Measurements from ENCODE around the gene GLRX.

DNA sequence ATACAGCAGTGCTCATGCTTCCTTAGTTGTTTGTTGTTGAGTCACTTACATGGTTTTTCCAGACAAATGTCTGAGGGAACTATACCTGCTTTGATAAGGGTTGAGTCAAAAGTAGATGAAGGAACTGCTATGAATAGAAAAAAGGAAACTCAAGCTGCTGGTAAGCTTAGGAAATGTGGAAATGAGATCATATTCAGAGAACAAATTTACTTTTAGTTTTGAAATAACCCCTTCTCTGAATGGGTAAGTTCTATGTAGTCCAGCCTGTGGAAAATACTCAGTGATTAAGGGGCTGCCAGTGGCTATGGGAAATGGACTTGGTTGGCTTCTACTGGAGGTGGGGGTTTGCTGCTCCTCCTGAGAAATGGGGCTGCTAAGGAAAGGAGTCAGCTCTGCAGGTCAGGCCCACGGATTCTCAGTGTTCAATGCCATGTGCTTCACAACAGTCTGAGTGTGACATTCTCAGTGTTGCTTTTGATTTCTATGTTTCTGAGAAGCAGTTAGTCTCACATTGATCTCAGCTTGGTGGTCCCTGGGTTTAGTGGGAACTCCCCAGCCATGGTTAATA is 47.7 kb upstream of the GLRX start:
- TF ChIP-seq, protein P1, sequence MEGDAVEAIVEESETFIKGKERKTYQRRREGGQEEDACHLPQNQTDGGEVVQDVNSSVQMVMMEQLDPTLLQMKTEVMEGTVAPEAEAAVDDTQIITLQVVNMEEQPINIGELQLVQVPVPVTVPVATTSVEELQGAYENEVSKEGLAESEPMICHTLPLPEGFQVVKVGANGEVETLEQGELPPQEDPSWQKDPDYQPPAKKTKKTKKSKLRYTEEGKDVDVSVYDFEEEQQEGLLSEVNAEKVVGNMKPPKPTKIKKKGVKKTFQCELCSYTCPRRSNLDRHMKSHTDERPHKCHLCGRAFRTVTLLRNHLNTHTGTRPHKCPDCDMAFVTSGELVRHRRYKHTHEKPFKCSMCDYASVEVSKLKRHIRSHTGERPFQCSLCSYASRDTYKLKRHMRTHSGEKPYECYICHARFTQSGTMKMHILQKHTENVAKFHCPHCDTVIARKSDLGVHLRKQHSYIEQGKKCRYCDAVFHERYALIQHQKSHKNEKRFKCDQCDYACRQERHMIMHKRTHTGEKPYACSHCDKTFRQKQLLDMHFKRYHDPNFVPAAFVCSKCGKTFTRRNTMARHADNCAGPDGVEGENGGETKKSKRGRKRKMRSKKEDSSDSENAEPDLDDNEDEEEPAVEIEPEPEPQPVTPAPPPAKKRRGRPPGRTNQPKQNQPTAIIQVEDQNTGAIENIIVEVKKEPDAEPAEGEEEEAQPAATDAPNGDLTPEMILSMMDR (IDR thresholded peaks at IDR 0.05; ENCODE audit: insufficient read depth, low read length, poor library complexity, severe bottlenecking): no peak
- TF ChIP-seq EZH2phosphoT487 (conservative IDR thresholded peaks at IDR 0.05; ENCODE audit: low read length): no peak
